Kidney (tissue), 22 donors: ENCODE measurements around the gene ARHGEF38. TPM values are rescaled to one million over a fixed set of nuclear protein-coding genes. Genes with fewer than 3 reads are reported as not detected.
A peak's percentile ranks its signal among the peaks of the same experiment; 100 is the strongest.

Experiments used
- DNase-seq, 5 donors: peaks; one replicate each; pipeline ENCODE4 v3.0.0-alpha.2; 2013 to 2020
- FAIRE-seq: peaks from 2 replicates; lab custom pipeline; 2012; peaks lifted over from hg19 to GRCh38; lab: Jason Lieb, UNC
- H3K27ac ChIP-seq, 2 donors: one replicate each; pipeline ENCODE4 v1.7.0; 2013; ENCODE audit warnings: low read depth in 2 of 2, low read length in 2 of 2, inconsistent platforms in 1 of 2
- H3K27me3 ChIP-seq: one replicate; pipeline ENCODE4 v1.7.1; 2013; ENCODE audit warnings: low read length, inconsistent platforms; ENCODE audit not compliant: control insufficient read depth, insufficient read depth
- H3K36me3 ChIP-seq, 3 donors: one replicate each; pipeline versions ENCODE4 v1.7.0 to v1.7.1; 2013; ENCODE audit warnings: low read length in 3 of 3, control low read depth in 1 of 3, inconsistent platforms in 1 of 3; ENCODE audit not compliant: insufficient read depth in 3 of 3, control insufficient read depth in 2 of 3
- H3K4me1 ChIP-seq, 3 donors: one replicate each; pipeline versions ENCODE4 v1.7.0 to v1.7.1; 2013; ENCODE audit warnings: low read length in 3 of 3, inconsistent platforms in 1 of 3, low read depth in 1 of 3; ENCODE audit not compliant: control insufficient read depth in 2 of 3, insufficient read depth in 2 of 3
- H3K4me3 ChIP-seq, 3 donors: one replicate each; pipeline versions ENCODE4 v1.7.0 to v1.8.1; 2013; ENCODE audit warnings: low read length in 3 of 3, control low read depth in 1 of 3, inconsistent platforms in 1 of 3
- H3K9ac ChIP-seq, 3 donors: one replicate each; pipeline versions ENCODE4 v1.7.0 to v1.7.1; 2013; ENCODE audit warnings: low read length in 3 of 3, control low read depth in 1 of 3, inconsistent platforms in 1 of 3
- H3K9me3 ChIP-seq, 3 donors: one replicate each; pipeline versions ENCODE4 v1.7.0 to v1.7.1; 2013; ENCODE audit warnings: low read length in 3 of 3, control low read depth in 1 of 3, inconsistent platforms in 1 of 3; ENCODE audit not compliant: control insufficient read depth in 2 of 3, insufficient read depth in 1 of 3
- intact Hi-C: fragments of 100-400 bp; cut with DNase I; formaldehyde crosslinking; loops from one replicate; pipeline ENCODE4 v1.11.1; 2022
- long read RNA-seq, 10 donors: library from polyadenylated mRNA in 1 of 10; unstranded in 1 of 10; transcript quantifications; one replicate each; pipeline ENCODE4 v2.0.0 and lab custom pipeline, GENCODE V29; 2021 to 2026
- polyA plus RNA-seq: library from polyadenylated mRNA; stranded (reverse); fragments of 350-450 nt; fragmentation: Illumina TruSeq; extraction: RNeasy Lipid Tissue Mini Kit (QIAGEN cat#74804); gene quantifications from one replicate; pipeline ENCODE4 v1.2.3, GENCODE V29; 2014; ENCODE audit warnings: low read depth, low replicate concordance; ENCODE audit not compliant: insufficient read depth
- total RNA-seq: library from RNA; stranded (reverse); fragmentation: NEBNext Ultra II Directional; extraction: Animal tissue kit (Norgen Biotek cat#: 25700); gene quantifications from one replicate; pipeline ENCODE4 v1.2.1, GENCODE V29; 2021
- TF ChIP-seq, protein P1 (sequence below): IDR thresholded peaks from 3 replicates; pipeline ENCODE4 v1.5.1; 2012; ENCODE audit warnings: mild to moderate bottlenecking, moderate library complexity, borderline replicate concordance; ENCODE audit not compliant: insufficient read depth; ENCODE audit errors: extremely low read depth
- donor health status: control.
- donor health status: control.
- donor health status: control.
- donor health status: control.
- donor health status: control.
- donor health status: DM: yes; HTN: yes; CAD: no.
- donor health status: Normal renal cell carcinoma (clear cell type).

Gene ARHGEF38
- 41.1 TPM for total RNA-seq
- 1.5 TPM for polyA plus RNA-seq
- long read RNA-seq, donor 1 = 0 reads
- long read RNA-seq, donor 2 = 0 reads
- long read RNA-seq, donor 3, partial matches to known transcripts = 5 of 15 reads
- long read RNA-seq, donor 3, other reads (novel, unspliced or antisense) = 9 of 15 reads
- long read RNA-seq, donor 4 = 0 reads
- long read RNA-seq, donor 5 = 0 reads
- long read RNA-seq, donor 6 = 0 reads
- long read RNA-seq, donor 7, partial matches to known transcripts = 3 of 8 reads
- long read RNA-seq, donor 7, other reads (novel, unspliced or antisense) = 4 of 8 reads
- long read RNA-seq, donor 8 = 0 reads
- long read RNA-seq, donor 9 = 0 reads
- long read RNA-seq, donor 10 = 0 reads

DNA sequence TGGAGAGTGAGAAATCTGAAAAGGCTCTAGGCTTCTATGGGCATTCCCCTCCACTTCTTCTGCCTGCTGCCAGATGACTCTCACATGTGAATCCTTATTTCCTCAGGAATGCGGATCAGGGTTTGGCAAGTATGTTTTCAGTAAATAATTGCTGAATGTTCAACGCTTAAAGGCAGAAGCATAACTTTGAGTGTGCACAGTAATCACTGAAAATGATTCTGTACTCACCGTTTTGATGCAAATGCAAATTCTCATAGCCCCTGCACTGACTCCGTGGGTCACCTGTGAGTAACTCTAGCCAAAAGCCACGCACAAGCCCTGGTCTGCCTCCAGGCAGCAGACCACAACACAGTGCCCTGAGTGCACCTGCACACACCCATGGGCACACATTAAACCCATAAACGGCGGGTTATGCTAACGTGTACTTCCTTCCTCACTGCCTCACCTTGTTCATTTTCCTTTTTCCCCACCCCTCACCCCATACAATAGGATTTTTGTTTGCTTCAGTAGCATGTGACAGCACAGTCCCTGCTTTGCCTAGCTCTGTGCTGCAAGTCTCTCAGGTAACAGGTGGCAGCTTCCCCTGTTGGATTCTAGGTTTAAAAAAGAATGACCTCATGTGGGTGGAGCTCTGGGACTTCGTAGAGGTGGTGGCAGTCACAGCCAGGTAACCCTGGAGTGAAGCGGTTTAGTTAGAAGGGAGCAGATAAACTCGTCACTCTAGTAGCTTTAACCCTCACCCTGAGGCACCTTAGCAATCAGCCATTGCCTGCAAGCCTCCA is at the start of gene ARHGEF38:
Gene ARHGEF38 (plus strand): TSS at position 656 of the 782 bp plus-strand sequence. CDS start 146 bp downstream, outside the sequence.
- DNase-seq (peak; percentile 65 to 85 (median 81)), FAIRE-seq (no peak)
- H3K27ac ChIP-seq = peak within 1 kb of the TSS; percentile 77 to 88
- H3K9me3 ChIP-seq = no peaks in the 10 kb centered on the region
- H3K27me3 ChIP-seq = no peaks in the 10 kb centered on the region
- peak within 1 kb of the TSS; percentile 38 to 51 (median 42) for H3K9ac ChIP-seq
- intact Hi-C loops = no loop called here
- TF ChIP-seq, protein P1, sequence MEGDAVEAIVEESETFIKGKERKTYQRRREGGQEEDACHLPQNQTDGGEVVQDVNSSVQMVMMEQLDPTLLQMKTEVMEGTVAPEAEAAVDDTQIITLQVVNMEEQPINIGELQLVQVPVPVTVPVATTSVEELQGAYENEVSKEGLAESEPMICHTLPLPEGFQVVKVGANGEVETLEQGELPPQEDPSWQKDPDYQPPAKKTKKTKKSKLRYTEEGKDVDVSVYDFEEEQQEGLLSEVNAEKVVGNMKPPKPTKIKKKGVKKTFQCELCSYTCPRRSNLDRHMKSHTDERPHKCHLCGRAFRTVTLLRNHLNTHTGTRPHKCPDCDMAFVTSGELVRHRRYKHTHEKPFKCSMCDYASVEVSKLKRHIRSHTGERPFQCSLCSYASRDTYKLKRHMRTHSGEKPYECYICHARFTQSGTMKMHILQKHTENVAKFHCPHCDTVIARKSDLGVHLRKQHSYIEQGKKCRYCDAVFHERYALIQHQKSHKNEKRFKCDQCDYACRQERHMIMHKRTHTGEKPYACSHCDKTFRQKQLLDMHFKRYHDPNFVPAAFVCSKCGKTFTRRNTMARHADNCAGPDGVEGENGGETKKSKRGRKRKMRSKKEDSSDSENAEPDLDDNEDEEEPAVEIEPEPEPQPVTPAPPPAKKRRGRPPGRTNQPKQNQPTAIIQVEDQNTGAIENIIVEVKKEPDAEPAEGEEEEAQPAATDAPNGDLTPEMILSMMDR = no peak
- H3K4me1 ChIP-seq = peaks cover 5 to 7% (median 5%) of the 10 kb centered on the region in 3 donors
- peak within 1 kb of the TSS; percentile 34 to 57 (median 48) for H3K4me3 ChIP-seq
- H3K36me3 ChIP-seq = no peaks in the 10 kb centered on the region

GRCh38 chr4:105503484-105503883 is 48.9 kb upstream of the ARHGEF38 start:
- intact Hi-C loops = no loop called here
- Histone ChIP-seq H3K27ac (no peak overlapping the region), H3K4me3 (no peak overlapping the region), H3K9ac (no peak overlapping the region), H3K27me3 (no peaks in the 10 kb centered on the region), H3K36me3 (no peaks in the 10 kb centered on the region), H3K9me3 (no peaks in the 10 kb centered on the region), H3K4me1 (no peaks in the 10 kb centered on the region)
- FAIRE-seq (no peak), DNase-seq (no peak)
- TF ChIP-seq, protein P1 = no peak

DNA sequence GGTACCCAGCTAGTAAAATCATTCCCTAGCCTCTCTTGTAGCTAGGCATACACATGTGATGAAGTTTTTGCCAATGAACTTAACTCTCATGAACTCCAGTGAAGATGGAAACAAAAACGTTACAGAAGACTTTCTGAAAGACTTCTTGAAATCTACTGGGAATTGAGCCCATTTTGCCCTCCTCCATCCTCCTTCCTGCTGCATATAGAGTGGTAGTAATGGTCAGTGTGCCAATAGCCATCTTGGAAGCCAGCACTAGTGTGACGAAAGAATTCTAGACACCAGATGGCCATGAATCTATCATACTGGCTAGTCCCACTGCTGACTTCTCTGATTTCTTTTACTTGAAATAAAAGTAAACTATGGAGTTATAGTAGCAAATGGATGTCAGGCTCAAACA is 47.7 kb upstream of the ARHGEF38 start:
- intact Hi-C loops = no loop called here
- no peak overlapping the region for H3K9ac ChIP-seq
- H3K9me3 ChIP-seq = no peaks in the 10 kb centered on the region
- no peak overlapping the region for H3K27ac ChIP-seq
- H3K36me3 ChIP-seq = no peaks in the 10 kb centered on the region
- TF ChIP-seq, protein P1 = no peak
- no peaks in the 10 kb centered on the region for H3K4me1 ChIP-seq
- DNase-seq (no peak), FAIRE-seq (no peak)
- H3K27me3 ChIP-seq = no peaks in the 10 kb centered on the region
- no peak overlapping the region for H3K4me3 ChIP-seq
